ENCODE measurements around the gene FBXO11. TPM values are rescaled to one million over a fixed set of nuclear protein-coding genes. Genes with fewer than 3 reads are reported as not detected.

Gene FBXO11
- total RNA-seq, 1 donor from 2014 or later, result 74.3 TPM

- DNase-seq (ENCODE audit: low read depth, low spot score), result no peak
Measured at GRCh38 chr2:47850198-47850597, 56.1 kb downstream of the FBXO11 start.

- DNase-seq (ENCODE audit: low read depth, low spot score), result no peak
Measured at GRCh38 chr2:47849368-47849767, 56.9 kb downstream of the FBXO11 start.

- no peak for DNase-seq (ENCODE audit: low read depth, low spot score)
Measured at GRCh38 chr2:47844162-47844561, 62.1 kb downstream of the FBXO11 start.

- DNase-seq (ENCODE audit: low read depth, low spot score), result no peak
Measured at GRCh38 chr2:47843407-47843806, 62.9 kb downstream of the FBXO11 start.

- DNase-seq (ENCODE audit: low read depth, low spot score), result no peak
Measured at GRCh38 chr2:47842846-47843245, 63.5 kb downstream of the FBXO11 start.

- DNase-seq (ENCODE audit: low read depth, low spot score), result no peak
Measured at GRCh38 chr2:47838686-47839085, 67.6 kb downstream of the FBXO11 start.

GRCh38 chr2:47838249-47838648, 68.0 kb downstream of the FBXO11 start:
- DNase-seq (ENCODE audit: low read depth, low spot score), result no peak

GRCh38 chr2:47833516-47833968, 72.8 kb downstream of the FBXO11 start:
- DNase-seq (ENCODE audit: low read depth, low spot score), result no peak

- DNase-seq (ENCODE audit: low read depth, low spot score), result no peak
Measured at GRCh38 chr2:47822518-47822917, 83.8 kb downstream of the FBXO11 start.

- no peak for DNase-seq (ENCODE audit: low read depth, low spot score)
Measured at GRCh38 chr2:47819834-47820233, 86.5 kb downstream of the FBXO11 start.

GRCh38 chr2:47818777-47819176, 87.5 kb downstream of the FBXO11 start:
- no peak for DNase-seq (ENCODE audit: low read depth, low spot score)

GRCh38 chr2:47815764-47816163, 90.5 kb downstream of the FBXO11 start:
- DNase-seq (ENCODE audit: low read depth, low spot score), result no peak

GRCh38 chr2:47811668-47812067, 94.6 kb downstream of the FBXO11 start:
- DNase-seq (ENCODE audit: low read depth, low spot score), result no peak

GRCh38 chr2:47810850-47811249, 95.4 kb downstream of the FBXO11 start:
- no peak for DNase-seq (ENCODE audit: low read depth, low spot score)

- no peak for DNase-seq (ENCODE audit: low read depth, low spot score)
Measured at GRCh38 chr2:47809903-47810302, 96.4 kb downstream of the FBXO11 start.

GRCh38 chr2:47808614-47809013, 97.7 kb downstream of the FBXO11 start:
- no peak for DNase-seq (ENCODE audit: low read depth, low spot score)

GRCh38 chr2:47805850-47806249, 100.4 kb downstream of the FBXO11 start:
- no peak for DNase-seq (ENCODE audit: low read depth, low spot score)

GRCh38 chr2:47803770-47804169, 102.5 kb downstream of the FBXO11 start:
- DNase-seq (ENCODE audit: low read depth, low spot score), result no peak

- DNase-seq (ENCODE audit: low read depth, low spot score), result no peak
Measured at GRCh38 chr2:47803363-47803762, 102.9 kb downstream of the FBXO11 start.

GRCh38 chr2:47801118-47801517, 105.2 kb downstream of the FBXO11 start:
- DNase-seq (ENCODE audit: low read depth, low spot score), result no peak

- DNase-seq (ENCODE audit: low read depth, low spot score), result no peak
Measured at GRCh38 chr2:47799031-47799609, 107.2 kb downstream of the FBXO11 start.

GRCh38 chr2:47798631-47799030, 107.7 kb downstream of the FBXO11 start:
- no peak for DNase-seq (ENCODE audit: low read depth, low spot score)

GRCh38 chr2:47796090-47796697, 110.1 kb downstream of the FBXO11 start:
- DNase-seq (ENCODE audit: low read depth, low spot score), result no peak

Data from pulmonary artery endothelial cell (primary cell).